B cell (primary cell): Measurements from ENCODE around the gene MTCL1.

Experiments
- EZH2 ChIP-seq: IDR thresholded peaks from 2 replicates; pipeline ENCODE4 v1.6.1; 2012; ENCODE audit warnings: borderline replicate concordance, low read depth, mild to moderate bottlenecking, moderate library complexity, low read length; ENCODE audit not compliant: insufficient read depth, poor library complexity, severe bottlenecking
- TF ChIP-seq, protein P1 (sequence below): fragments of 200-600 bp; IDR thresholded peaks from one replicate; pipeline ENCODE4 v1.8.0; 2022; ENCODE audit warnings: antibody characterized with exemption, mild to moderate bottlenecking

DNA sequence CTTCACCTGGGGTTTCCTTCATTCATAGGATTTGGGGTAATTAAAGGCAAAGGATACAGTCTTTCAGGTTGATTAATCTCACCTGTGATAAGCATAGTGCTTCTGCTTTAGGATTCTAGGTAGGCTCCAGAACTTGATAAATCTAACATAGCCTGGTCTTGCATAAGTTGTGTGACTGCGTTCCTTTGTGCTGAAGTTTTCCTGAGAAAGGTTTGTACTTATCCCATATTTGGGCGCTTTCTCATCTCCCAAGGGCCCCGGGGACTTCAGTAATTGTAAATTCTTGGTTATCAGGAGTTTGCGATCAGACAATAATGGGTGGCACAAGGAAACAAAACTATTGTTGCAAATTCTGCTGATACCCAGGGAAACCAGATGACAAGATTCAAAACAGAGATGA lies 53.1 kb downstream of the MTCL1 start:
- TF ChIP-seq, protein P1, sequence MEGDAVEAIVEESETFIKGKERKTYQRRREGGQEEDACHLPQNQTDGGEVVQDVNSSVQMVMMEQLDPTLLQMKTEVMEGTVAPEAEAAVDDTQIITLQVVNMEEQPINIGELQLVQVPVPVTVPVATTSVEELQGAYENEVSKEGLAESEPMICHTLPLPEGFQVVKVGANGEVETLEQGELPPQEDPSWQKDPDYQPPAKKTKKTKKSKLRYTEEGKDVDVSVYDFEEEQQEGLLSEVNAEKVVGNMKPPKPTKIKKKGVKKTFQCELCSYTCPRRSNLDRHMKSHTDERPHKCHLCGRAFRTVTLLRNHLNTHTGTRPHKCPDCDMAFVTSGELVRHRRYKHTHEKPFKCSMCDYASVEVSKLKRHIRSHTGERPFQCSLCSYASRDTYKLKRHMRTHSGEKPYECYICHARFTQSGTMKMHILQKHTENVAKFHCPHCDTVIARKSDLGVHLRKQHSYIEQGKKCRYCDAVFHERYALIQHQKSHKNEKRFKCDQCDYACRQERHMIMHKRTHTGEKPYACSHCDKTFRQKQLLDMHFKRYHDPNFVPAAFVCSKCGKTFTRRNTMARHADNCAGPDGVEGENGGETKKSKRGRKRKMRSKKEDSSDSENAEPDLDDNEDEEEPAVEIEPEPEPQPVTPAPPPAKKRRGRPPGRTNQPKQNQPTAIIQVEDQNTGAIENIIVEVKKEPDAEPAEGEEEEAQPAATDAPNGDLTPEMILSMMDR, result no peak
- no peak for TF ChIP-seq EZH2
